Measurements from ENCODE around the gene DEGS1.

The DEGS1 gene

DNA sequence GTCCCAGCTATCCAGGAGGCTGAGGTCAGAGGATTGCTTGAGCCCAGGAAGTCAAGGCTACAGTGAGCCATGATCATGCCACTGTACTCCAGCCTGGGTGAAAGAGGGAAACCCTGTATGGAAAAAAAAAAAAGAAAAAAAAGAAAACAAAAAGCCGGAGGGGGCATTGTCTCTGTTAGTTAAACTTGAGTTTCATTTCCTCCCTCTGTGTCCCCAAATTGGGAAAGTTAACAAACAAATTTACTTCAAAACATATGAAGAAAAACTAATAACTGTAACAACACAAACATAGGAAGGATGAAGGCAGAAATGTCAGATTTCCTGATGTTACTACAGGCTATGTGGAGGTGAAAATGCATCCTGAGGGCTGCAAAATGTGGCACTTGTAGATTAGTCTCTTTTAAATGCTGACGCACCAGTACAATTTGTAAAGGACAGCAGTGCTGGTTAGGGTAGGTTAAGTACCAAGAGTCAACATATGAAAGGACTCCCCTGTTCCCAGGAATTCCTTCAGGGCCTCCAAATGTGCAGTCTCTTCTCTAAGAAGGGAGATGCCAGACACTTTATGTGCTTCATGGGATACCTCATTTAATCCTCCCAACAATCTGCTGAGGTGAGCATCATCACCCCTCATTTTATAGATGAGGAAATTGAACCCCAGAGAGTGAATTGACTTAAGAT is 52.9 kb downstream of the DEGS1 start:
- no peak overlapping the region for H3K27ac ChIP-seq
- TF ChIP-seq, protein P1, sequence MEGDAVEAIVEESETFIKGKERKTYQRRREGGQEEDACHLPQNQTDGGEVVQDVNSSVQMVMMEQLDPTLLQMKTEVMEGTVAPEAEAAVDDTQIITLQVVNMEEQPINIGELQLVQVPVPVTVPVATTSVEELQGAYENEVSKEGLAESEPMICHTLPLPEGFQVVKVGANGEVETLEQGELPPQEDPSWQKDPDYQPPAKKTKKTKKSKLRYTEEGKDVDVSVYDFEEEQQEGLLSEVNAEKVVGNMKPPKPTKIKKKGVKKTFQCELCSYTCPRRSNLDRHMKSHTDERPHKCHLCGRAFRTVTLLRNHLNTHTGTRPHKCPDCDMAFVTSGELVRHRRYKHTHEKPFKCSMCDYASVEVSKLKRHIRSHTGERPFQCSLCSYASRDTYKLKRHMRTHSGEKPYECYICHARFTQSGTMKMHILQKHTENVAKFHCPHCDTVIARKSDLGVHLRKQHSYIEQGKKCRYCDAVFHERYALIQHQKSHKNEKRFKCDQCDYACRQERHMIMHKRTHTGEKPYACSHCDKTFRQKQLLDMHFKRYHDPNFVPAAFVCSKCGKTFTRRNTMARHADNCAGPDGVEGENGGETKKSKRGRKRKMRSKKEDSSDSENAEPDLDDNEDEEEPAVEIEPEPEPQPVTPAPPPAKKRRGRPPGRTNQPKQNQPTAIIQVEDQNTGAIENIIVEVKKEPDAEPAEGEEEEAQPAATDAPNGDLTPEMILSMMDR (conservative IDR thresholded peaks at IDR 0.05): no peak

DNA sequence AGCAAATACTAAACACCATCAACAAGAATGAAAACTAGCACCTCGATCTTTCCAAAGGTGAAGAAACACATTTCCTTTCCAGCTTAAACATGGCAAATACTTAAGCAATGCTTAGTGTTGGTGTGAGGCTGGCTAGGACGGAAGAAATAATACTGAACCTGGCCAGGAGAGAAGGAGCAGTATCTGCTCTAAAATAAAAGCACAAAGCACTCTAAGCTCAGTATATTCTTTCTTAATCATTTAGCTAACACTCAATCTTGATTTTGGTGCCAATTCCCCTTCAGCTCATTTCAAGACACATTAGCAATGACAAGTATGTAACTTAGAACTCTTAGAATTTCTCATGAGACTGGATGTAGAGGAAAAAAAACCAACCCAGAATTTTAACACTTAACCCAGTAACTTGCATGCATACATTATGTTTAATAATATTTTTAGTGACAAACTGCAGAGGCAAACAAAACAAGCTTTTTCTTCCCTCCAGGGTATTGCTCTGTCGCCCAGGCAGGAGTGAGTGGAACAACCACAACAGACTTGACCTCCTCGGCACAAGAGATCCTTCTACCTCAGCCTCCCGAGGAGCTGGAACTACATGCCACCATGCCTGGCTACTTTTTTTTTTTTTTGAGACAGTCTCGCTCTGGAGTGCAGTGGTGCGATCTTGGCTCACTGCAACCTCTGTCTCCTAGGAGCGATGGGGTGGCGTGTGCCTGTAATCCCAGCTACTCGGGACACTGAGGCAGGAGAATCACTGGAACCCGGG is 54.3 kb downstream of the DEGS1 start:
- TF ChIP-seq, protein P1 (conservative IDR thresholded peaks at IDR 0.05): no peak
- no peak overlapping the region for H3K27ac ChIP-seq

DNA sequence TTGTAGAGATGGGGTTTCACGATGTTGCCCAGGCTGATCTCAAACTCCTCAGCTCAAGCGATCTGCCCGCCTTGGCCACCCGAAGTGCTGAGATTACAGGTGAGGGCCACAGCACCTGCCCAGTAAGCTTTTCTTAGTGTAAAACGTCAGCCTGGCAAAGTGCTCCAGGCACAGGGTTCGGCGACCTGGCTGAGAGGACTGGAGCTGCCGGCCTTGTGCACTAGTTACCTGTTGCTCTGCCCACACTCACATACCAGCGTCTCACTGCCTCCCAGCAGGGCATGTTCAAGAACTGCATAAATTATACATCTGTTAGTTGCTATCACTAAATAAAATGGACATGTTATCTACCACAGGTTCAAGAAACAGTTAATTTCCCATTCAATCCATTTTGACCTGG is 55.2 kb downstream of the DEGS1 start:
- TF ChIP-seq, protein P1 (conservative IDR thresholded peaks at IDR 0.05): no peak
- H3K27ac ChIP-seq: no peak overlapping the region

DNA sequence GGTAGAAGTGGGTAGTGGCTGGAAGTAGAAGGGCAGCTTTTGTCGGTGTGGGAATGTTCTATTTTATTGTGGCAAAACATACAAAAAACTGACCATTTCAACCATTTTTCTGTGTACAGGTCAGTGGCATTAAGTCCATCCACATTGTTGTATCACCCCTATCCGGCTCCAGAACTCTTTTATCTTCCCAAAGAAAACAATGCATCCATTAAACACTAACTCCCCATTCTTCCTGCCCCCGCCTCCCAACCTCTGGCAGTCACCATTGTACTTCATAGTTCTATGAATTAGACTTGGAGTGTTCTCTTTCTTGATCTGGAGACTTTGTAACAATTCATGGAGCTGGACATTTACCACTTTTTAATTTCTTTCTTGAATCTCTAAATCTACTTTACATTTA is 55.7 kb downstream of the DEGS1 start:
- H3K27ac ChIP-seq: no peak overlapping the region
- TF ChIP-seq, protein P1 (conservative IDR thresholded peaks at IDR 0.05): no peak

Measured in VCaP (cell line).